HG02642 (cell line): ENCODE data around the gene GOLGA8O.
"Not testable (repeated sequence)": the region's sequence is repeated elsewhere in the genome, so short reads cannot be mapped to it uniquely, and the experiment has no call there.

Experiments
- ATAC-seq: cut with Tn5 transposase; IDR thresholded peaks from one replicate; pipeline ENCODE4 v1.9.1; 2021; ENCODE audit warnings: mild to moderate bottlenecking; ENCODE audit not compliant: unreplicated experiment, poor library complexity

GOLGA8O gene, protein sequence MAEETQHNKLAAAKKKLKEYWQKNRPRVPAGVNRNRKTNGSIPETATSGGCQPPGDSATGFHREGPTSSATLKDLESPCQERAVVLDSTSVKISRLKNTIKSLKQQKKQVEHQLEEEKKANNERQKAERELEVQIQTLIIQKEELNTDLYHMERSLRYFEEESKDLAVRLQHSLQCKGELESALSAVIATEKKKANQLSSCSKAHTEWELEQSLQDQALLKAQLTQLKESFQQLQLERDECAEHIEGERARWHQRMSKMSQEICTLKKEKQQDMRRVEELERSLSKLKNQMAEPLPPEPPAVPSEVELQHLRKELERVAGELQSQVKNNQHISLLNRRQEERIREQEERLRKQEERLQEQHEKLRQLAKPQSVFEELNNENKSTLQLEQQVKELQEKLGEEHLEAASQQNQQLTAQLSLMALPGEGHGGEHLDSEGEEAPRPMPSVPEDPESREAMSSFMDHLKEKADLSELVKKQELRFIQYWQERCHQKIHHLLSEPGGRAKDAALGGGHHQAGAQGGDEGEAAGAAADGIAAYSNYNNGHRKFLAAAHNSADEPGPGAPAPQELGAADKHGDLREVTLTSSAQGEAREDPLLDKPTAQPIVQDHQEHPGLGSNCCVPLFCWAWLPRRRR

DNA sequence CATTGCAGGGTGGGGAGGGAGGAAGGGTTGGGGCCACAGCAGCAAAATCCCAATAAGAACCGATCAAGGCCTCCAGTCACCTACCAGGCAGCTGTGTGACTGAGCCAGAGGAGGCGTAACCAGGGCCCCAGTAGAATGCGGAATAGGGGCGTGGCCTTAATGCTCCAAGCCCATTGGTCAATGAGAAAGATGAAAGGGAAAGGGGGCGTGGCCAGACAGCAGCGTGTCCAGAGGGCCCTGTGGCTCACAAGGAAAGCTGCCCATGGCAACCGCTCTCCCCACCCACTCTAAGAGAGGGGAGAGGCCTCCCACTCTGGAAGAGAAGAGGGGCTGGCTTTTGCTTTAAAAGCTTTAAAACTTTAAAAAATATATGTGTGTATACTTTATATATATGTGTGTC is at the start of gene GOLGA8O:
Gene GOLGA8O (minus strand): TSS at position 101 of the 400 bp plus-strand sequence. CDS start 98 bp downstream, at position 3.
- not testable (repeated sequence) for ATAC-seq

DNA sequence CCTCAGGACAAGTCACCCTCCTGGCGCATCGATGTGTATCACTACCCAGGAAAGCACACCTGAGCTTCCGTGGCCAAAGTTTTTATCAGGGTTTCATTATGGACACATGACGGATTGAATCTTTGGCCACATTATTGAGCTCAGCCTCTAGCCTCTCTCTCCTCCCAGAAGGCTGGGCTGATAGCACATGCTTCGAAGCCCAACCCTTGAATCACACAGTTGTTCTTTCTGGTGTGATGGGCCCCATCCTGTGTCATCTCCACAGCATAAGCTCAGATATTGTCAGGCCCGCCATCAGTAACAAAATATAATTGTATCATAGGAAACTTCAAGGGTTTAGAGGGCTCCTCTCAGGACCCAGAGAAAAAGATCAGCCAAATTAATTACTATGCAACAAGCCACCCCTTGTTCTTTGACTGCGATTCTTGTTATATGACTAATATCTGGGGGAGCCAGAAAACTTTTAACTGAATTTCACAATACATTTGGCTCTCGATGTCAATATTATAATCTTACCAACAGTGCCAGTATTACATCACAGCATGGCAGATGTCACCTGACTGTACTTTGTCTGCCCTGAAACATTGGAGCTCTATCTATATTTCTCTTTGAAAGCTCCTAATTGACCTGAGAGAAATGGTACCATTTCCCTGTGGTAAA is 48.8 kb upstream of the GOLGA8O start:
- ATAC-seq, result not testable (repeated sequence)

DNA sequence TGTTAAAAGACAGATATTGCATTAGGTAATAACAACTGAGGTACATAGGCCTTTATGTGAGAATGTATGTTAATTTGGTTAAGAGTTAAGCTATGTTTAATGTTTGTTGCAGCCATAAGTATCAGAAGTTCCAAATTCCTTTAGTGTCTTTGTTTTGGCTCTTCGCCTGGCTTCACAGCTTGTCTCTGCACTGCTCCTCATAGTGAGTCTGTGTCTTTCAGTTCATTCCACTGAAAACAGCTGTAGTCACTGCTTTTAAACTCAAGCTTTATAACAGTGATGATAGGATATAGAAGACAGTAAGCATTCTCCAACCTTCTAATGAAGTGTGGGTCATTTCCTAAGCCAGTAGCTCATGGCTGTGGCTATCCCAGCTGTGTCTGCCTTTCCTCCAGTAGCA is 47.5 kb upstream of the GOLGA8O start:
- ATAC-seq, result not testable (repeated sequence)

DNA sequence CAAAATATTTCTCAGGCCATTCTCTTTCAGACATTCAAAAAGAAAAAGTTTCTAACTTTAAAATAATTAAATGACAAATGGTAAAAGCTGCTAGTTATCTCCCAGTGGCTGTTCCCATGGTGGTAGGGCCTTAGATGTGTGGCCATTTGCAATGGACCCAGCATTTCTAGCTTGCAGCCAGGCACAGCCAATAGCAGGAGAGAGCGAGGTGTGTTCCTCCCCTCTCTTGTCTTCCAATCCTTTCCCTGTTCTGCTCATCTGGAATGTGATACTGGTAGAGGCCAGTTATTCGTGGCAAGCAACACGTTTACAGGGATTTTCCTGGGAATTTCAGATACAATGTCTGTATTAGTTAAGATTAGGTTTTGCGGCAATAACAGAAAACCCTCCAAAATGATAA is 37.3 kb upstream of the GOLGA8O start:
- not testable (repeated sequence) for ATAC-seq

DNA sequence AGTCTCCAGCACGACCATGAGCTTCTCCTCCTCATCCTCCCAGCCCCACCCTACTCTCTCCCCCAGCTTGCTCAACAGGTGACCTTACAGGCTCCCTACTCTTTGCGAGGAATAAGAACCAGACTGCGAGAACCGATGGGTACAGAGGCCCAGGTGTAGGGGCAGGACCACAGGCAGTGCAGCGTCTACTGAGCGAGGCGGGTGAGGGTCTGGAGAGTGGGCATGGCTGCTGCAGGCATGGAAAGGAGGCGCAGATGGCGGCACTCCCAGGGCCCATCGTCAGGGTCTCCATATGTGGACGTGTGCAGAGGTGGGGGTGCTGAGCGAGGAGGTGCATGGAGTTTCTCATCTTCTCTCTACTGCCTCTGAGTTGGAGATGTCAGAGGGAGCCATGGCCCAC is 31.0 kb upstream of the GOLGA8O start:
- not testable (repeated sequence) for ATAC-seq

DNA sequence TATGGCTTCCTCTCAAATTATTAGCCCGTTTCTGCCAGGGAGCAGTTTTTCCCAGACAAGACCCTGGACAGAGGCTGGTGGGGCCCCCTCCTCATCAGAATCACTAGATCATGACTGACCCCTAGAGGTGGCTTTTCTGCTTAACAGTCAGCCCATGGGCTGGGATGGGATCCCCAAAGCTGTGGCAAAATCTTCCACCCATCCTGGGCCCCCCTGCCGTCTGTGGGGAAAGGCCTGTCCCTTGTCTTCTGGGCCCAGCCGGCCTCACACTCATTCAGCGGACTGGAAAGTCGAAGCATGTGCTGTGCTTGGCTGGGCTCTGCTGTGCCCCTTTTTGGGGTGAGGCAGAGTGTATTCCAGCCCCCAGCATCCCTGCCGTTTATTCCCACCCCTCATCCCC is 27.9 kb upstream of the GOLGA8O start:
- not testable (repeated sequence) for ATAC-seq

DNA sequence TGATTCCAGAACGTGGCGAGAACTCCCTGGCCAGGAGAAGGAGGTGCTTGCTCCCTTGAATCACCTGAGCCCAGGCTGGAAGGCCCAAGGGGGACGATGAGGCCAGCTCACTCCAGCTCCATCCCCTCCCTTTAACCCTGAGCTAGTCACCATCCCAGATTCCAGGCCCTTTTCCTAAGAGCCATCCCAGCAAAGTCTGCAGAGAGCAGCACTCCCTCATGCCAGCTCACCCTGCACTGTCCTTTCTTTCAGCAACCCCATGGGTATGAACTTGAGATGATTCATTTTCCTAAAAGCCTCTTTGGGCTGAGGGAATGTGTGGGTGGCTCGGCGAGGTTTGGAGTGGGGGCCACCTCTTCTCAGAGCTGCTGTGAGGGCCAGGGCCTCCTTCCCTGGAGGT is 26.2 kb upstream of the GOLGA8O start:
- ATAC-seq, result not testable (repeated sequence)

DNA sequence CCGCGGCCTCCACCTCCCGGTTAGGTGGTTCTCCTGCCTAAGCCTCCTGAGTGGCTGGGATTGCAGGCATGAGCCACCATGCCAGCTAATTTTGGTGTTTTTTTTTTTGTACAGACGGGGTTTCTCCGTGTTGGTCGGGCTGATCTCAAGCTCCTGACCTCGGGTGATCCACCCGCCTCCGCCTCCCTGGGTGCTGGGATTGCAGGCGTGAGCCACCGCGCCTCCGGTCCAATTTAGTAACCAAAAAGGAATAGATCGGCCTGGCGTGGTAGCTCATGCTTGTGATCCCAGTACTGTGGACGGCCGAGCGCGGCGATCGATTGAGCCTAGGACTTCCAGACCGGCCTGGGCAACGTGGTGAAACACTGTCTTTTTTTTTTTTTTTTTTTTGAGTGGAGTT is 12.6 kb upstream of the GOLGA8O start:
- ATAC-seq, result not testable (repeated sequence)

DNA sequence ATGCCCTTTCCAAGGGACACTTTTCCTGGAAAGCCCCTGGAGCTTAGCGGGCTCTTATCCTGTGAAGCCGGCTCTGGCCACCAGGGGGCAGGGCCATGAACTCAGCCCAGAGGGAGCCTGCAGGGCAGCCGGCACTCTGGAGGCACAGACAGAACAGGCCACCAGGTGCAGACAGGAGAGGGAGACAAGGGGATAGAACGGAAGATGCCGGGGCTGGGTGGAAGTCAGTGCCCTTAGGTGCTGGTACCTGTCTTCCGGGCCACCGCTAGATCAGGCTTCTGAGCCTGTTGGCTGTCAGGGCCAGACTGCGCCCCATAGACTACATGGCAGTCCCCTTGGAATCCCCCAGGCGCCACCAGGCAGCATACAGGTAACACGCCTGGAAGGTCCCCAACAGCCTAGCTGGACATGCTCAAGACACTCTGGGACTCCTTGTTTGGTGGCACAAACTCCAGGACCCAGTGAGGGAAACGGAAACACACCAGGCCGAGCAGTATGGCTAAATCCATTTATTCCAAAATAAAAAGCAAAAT is 14.9 kb downstream of the GOLGA8O start:
- not testable (repeated sequence) for ATAC-seq

DNA sequence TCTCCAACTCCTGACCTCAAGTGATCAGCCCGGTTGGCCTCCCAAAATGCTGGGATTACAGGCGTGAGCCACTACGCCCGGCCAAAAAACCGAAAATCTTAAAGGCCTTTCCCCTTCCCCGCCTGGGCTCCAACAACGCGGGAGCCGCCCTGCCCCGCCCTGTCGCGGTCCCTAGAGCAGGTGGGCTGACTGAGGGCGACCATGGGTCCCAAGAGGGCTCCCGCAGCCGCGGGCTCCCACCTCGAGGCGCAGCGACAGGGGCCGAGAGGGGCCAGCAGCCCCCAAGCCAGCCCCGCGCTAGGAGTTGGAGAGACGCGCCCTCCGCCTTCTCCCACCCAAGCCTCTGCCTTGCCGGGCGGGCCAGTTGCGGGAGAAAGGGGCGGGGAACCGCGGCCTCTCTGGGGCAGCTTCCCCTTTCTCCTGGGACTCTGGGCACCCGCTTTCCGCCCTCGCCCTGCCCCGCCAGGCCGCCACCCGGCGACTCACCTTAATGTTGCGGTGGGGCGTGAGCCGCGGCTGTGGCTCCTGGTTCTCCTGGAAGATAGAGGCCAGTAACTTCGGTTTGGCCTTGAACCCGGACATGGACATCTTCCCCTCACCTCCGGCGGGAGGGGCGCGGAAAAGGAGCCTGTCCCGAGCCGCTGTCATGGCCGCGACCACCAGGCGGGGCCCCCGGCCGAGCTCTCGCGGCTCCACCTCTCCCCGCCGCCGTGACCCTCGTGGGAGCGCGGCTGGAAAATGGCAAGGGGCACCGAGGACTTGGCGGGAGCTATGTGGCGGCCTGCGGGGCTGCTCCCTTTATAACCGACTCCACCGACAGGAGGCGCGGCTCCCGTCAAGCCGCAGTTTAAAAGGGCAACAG is 21.1 kb downstream of the GOLGA8O start:
- not testable (repeated sequence) for ATAC-seq

DNA sequence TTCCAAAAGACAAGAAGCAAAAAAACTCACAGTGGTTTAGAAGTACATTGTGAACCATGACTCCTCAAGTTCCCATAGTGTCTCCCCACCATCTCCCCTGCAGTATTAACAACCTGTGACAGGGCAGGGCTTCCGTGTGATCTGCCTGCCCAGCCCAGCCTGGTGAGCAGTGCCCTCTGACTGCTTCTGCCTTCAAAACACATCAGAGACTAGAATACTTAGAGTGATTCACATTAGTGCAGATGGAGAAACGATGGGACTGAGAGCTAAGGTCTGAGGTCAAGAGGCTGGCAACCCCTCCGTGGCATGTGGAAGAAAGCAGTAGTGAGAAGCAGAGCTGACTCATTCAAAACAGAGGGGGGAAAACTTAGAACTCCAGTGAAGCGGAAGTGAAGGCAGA is 27.8 kb downstream of the GOLGA8O start:
- not testable (repeated sequence) for ATAC-seq

DNA sequence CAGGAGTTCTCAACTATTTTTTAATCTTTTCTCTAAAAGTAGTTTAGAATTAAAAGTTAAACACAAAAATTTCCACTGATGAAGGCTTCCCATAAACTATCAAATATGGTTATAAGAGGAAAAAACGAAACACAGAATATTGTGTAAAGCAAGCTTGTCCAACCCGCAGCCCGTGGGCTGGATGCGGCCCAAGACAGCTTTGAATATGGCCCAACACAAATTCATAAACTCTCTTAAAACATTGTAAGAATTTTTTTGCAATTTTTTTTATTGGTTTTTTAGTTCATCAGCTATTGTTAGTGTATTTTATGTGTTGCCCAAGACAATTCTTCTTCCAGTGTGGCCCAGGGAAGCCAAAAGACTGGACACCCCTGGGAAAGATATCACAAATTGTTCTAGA is 28.9 kb downstream of the GOLGA8O start:
- not testable (repeated sequence) for ATAC-seq

DNA sequence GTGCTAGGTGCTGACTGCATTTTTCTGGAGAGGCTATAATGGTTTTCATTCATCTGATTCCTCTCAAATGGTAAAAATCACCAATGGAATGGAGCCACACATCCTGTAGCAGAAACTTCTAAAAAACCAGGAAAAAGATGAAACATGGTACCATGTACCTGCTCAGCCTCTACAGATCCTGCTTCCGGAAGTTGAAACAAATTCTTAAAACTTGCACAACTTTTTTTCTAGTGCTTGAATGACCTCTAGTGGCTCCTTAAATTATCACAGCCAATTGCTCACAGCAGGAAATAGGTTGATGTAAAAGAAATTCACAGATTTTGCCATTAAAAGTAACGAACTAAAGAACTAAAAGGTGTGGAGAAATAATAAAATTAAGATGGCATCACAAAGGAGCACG is 47.5 kb downstream of the GOLGA8O start:
- ATAC-seq, result not testable (repeated sequence)

DNA sequence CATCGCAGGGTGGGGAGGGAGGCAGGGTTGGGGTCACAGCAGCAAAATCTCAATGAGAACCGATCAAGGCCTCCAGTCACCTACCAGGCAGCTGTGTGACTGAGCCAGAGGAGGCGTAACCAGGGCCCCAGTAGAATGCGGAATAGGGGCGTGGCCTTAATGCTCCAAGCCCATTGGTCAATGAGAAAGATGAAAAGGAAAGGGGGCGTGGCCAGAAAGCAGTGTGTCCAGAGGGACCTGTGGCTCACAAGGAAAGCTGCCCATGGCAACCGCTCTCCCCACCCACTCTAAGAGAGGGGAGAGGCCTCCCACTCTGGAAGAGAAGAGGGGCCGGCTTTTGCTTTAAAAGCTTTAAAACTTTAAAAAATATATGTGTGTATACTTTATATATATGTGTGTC is 52.2 kb downstream of the GOLGA8O start, which contains the start of gene GOLGA8K:
Gene GOLGA8K (minus strand): TSS at position 101 of the 400 bp plus-strand sequence. CDS start 98 bp downstream, at position 3.
- not testable (repeated sequence) for ATAC-seq

DNA sequence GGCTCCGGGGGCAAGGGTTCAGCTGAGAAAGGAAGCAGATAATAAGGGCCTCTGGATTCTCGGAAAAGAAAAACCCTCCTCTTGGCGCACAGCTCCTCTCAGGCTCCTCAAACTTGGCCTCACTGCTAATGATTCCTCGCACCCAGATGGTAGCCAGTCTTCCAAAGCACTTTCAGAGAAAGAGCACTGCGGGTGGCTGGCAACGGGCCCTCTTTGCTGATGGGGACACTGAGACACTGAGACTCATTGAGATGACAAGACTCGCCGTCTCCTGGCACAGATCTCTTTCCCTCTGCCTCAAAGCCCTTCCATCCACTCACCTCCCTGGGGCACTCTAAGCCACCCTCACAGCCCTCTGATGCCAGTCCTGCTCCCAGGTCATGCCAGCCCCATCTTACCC is 58.9 kb downstream of the GOLGA8O start:
- not testable (repeated sequence) for ATAC-seq
